H1 (cell line): ENCODE measurements around the gene NOX5. TPM values are rescaled to one million over a fixed set of nuclear protein-coding genes. Genes with fewer than 3 reads are reported as not detected.
"Not testable (repeated sequence)": the region's sequence is repeated elsewhere in the genome, so short reads cannot be mapped to it uniquely, and the experiment has no call there.

Source experiments
- CTCF ChIA-PET: fragments of 300-600 bp; sonication (Branson Sonifier 250); formaldehyde crosslinking; loops from one replicate; lab custom pipeline; 2021; ENCODE audit not compliant: partially characterized antibody; lab: Charles Lee
- POLR2A ChIA-PET: fragments of 300-600 bp; sonication (Branson Sonifier 250); formaldehyde crosslinking; loops from one replicate; lab custom pipeline; 2021; ENCODE audit warnings: inconsistent platforms; ENCODE audit not compliant: partially characterized antibody; lab: Charles Lee
- DNase-seq, 2 experiments: peaks; one replicate each; pipeline versions ENCODE4 v3.0.0 to v3.0.0-alpha.2; 2010 to 2022; ENCODE audit warnings: low spot score in 2 of 2, low read depth in 1 of 2, mixed read lengths in 1 of 2
- FAIRE-seq: peaks from 2 replicates; lab custom pipeline; 2011; peaks lifted over from hg19 to GRCh38; lab: Jason Lieb, UNC
- H2AFZ ChIP-seq: 2 replicates; pipeline ENCODE4 v1.8.1; 2012; ENCODE audit warnings: low read length, inconsistent platforms
- H2AK5ac ChIP-seq: 2 replicates; pipeline ENCODE4 v1.6.1; 2013; ENCODE audit warnings: low read depth, low read length
- H2BK120ac ChIP-seq: replicated peaks from 2 replicates; pipeline ENCODE3; 2013; ENCODE audit warnings: low read depth, low read length, inconsistent platforms
- H2BK12ac ChIP-seq: 2 replicates; pipeline ENCODE4 v1.6.1; 2013; ENCODE audit warnings: low read depth, low read length
- H2BK15ac ChIP-seq: 2 replicates; pipeline ENCODE4 v1.6.1; 2013; ENCODE audit warnings: low read length
- H2BK20ac ChIP-seq: 2 replicates; pipeline ENCODE4 v1.6.1; 2013; ENCODE audit warnings: low read length
- H2BK5ac ChIP-seq: 2 replicates; pipeline ENCODE4 v1.6.1; 2013; ENCODE audit warnings: low read depth, low read length
- H3K14ac ChIP-seq: 2 replicates; pipeline ENCODE4 v1.6.1; 2013; ENCODE audit warnings: inconsistent platforms; ENCODE audit not compliant: insufficient read length
- H3K18ac ChIP-seq: 2 replicates; pipeline ENCODE4 v1.6.1; 2013; ENCODE audit warnings: low read length; ENCODE audit errors: extremely low read depth
- H3K23ac ChIP-seq: 2 replicates; pipeline ENCODE4 v1.6.1; 2013; ENCODE audit warnings: inconsistent platforms; ENCODE audit not compliant: insufficient read length
- H3K23me2 ChIP-seq: 2 replicates; pipeline ENCODE4 v1.6.1; 2013; ENCODE audit warnings: low read depth, low read length
- H3K27ac ChIP-seq: 2 replicates; pipeline ENCODE4 v1.6.1; 2011; ENCODE audit warnings: low read depth, low read length, inconsistent platforms
- H3K27me3 ChIP-seq, 4 experiments: replicated peaks in 1 of 4; 1 replicate in 1 of 4; 2 replicates in 3 of 4; pipeline versions ENCODE4 v1.6.1 to v1.8.1; 2011 to 2013; ENCODE audit warnings: low read length in 3 of 4, mild to moderate bottlenecking in 3 of 4, inconsistent platforms in 2 of 4, mixed read lengths in 2 of 4, moderate library complexity in 1 of 4; ENCODE audit not compliant: control insufficient read depth in 3 of 4, insufficient read depth in 3 of 4; ENCODE audit errors: extremely low read depth in 1 of 4
- H3K36me3 ChIP-seq, 4 experiments: 2 replicates each; pipeline versions ENCODE4 v1.6.1 to v1.8.1; 2011 to 2013; ENCODE audit warnings: mild to moderate bottlenecking in 4 of 4, low read length in 3 of 4, moderate library complexity in 2 of 4, control low read depth in 1 of 4, inconsistent platforms in 1 of 4; ENCODE audit not compliant: insufficient read depth in 4 of 4, control insufficient read depth in 2 of 4
- H3K4ac ChIP-seq: replicated peaks from 2 replicates; pipeline ENCODE3; 2013; ENCODE audit warnings: low read length, low read depth, mixed read lengths, inconsistent platforms; ENCODE audit not compliant: insufficient read length
- H3K4me1 ChIP-seq, 4 experiments: replicated peaks in 1 of 4; 1 replicate in 1 of 4; 2 replicates in 3 of 4; pipeline versions ENCODE4 v1.6.1 to v1.8.1; 2011 to 2013; ENCODE audit warnings: low read length in 3 of 4, inconsistent platforms in 2 of 4, mixed read lengths in 1 of 4; ENCODE audit not compliant: insufficient read depth in 4 of 4, control insufficient read depth in 3 of 4
- H3K4me2 ChIP-seq, 2 experiments: 2 replicates each; pipeline versions ENCODE4 v1.6.1 to v1.8.1; 2011 to 2013; ENCODE audit warnings: low read depth in 2 of 2, low read length in 2 of 2, control low read depth in 1 of 2, inconsistent platforms in 1 of 2, mild to moderate bottlenecking in 1 of 2; ENCODE audit not compliant: insufficient read depth in 1 of 2
- H3K4me3 ChIP-seq, 4 experiments: fragments of 200-600, 300-600 bp in 1 of 4; sonication (generic), shearing (Covaris generic), sonication (Bioruptor Twin) in 1 of 4; 2 replicates each; pipeline versions ENCODE4 v1.5.1 to v1.8.1; 2011 to 2016; ENCODE audit warnings: low read length in 4 of 4, low read depth in 3 of 4, control low read depth in 2 of 4, inconsistent platforms in 2 of 4, mild to moderate bottlenecking in 2 of 4, mixed read lengths in 1 of 4, moderate library complexity in 1 of 4; ENCODE audit not compliant: insufficient read depth in 2 of 4; ENCODE audit errors: extremely low read depth in 1 of 4
- H3K56ac ChIP-seq: replicated peaks from 2 replicates; pipeline ENCODE3; 2013; ENCODE audit warnings: low read depth, mild to moderate bottlenecking, mixed read lengths, low read length, inconsistent platforms; ENCODE audit not compliant: insufficient read length
- H3K79me1 ChIP-seq: 2 replicates; pipeline ENCODE4 v1.6.1; 2013; ENCODE audit warnings: low read depth, low read length, control low read depth
- H3K79me2 ChIP-seq, 2 experiments: 2 replicates each; pipeline versions ENCODE4 v1.6.1 to v1.8.1; 2012 to 2013; ENCODE audit warnings: low read length in 2 of 2, mild to moderate bottlenecking in 2 of 2, inconsistent platforms in 1 of 2; ENCODE audit not compliant: insufficient read depth in 2 of 2, control insufficient read depth in 1 of 2
- H3K9ac ChIP-seq, 4 experiments: replicated peaks in 1 of 4; 1 replicate in 1 of 4; 2 replicates in 3 of 4; pipeline versions ENCODE4 v1.6.1 to v1.8.1; 2011 to 2013; ENCODE audit warnings: low read depth in 3 of 4, low read length in 3 of 4, control low read depth in 2 of 4, mild to moderate bottlenecking in 2 of 4, moderate library complexity in 2 of 4, inconsistent platforms in 1 of 4; ENCODE audit errors: extremely low read depth in 1 of 4
- H3K9me3 ChIP-seq, 2 experiments: 2 replicates each; pipeline versions ENCODE4 v1.6.1 to v1.8.1; 2012 to 2013; ENCODE audit warnings: mild to moderate bottlenecking in 2 of 2, moderate library complexity in 2 of 2, control low read depth in 1 of 2, inconsistent platforms in 1 of 2, low read depth in 1 of 2, low read length in 1 of 2, mixed read lengths in 1 of 2; ENCODE audit not compliant: insufficient read depth in 2 of 2
- H4K20me1 ChIP-seq, 2 experiments: replicated peaks in 1 of 2; 2 replicates each; pipeline versions ENCODE3 to v1.8.1; 2011 to 2013; ENCODE audit warnings: inconsistent platforms in 2 of 2, low read length in 2 of 2, mild to moderate bottlenecking in 1 of 2; ENCODE audit not compliant: insufficient read depth in 2 of 2, control insufficient read depth in 1 of 2
- H4K5ac ChIP-seq: 2 replicates; pipeline ENCODE4 v1.6.1; 2013; ENCODE audit warnings: low read length, low read depth, mixed read lengths, inconsistent platforms; ENCODE audit not compliant: insufficient read length
- H4K8ac ChIP-seq: 2 replicates; pipeline ENCODE4 v1.8.0; 2013; ENCODE audit warnings: mild to moderate bottlenecking, moderate library complexity, low read length, inconsistent platforms; ENCODE audit not compliant: insufficient read depth; ENCODE audit errors: extremely low read depth
- H4K91ac ChIP-seq: replicated peaks from 2 replicates; pipeline ENCODE3; 2013; ENCODE audit warnings: low read length, mixed read lengths, inconsistent platforms; ENCODE audit not compliant: insufficient read length
- WGBS, 2 experiments: shearing (Covaris generic) in 1 of 2; methylation state at CpG; one replicate each; pipeline versions ENCODE4 v1.1.6 to v1.1.7; 2013 to 2015; ENCODE audit warnings: low lambda C conversion rate in 2 of 2, mixed read lengths in 2 of 2, inconsistent platforms in 1 of 2, low coverage in 1 of 2, missing lambda C conversion rate in 1 of 2; ENCODE audit not compliant: insufficient replicate concordance in 2 of 2, insufficient coverage in 1 of 2, insufficient read length in 1 of 2; ENCODE audit errors: extremely low coverage in 1 of 2, missing lambda C conversion rate in 1 of 2; 5-methylcytosine and 5-hydroxymethylcytosine counted together
- polyA plus RNA-seq, 7 experiments: library from polyadenylated mRNA; depleted of rRNA in 3 of 7; stranded (reverse) in 5 of 7; unstranded in 2 of 7; fragments of >200 nt in 5 of 7; fragments of 200-250 nt in 2 of 7; gene quantifications; 1 replicate in 5 of 7; 2 replicates in 1 of 7; 4 replicates in 1 of 7; pipeline versions ENCODE4 v1.2.1 to v1.2.3, GENCODE V29; 2011 to 2013; ENCODE audit warnings: missing spikeins in 2 of 7, mixed read lengths in 2 of 7
- total RNA-seq: library from RNA; stranded (reverse); fragmentation: NEBNext Ultra II Directional; extraction: Animal tissue kit (Norgen Biotek cat#: 25700); gene quantifications from 2 replicates; pipeline ENCODE4 v1.2.1, GENCODE V29; 2021

NOX5 gene
- total and polyA plus RNA-seq, 2 of the 8 experiments (the other 6 are each of a cell fraction or from before 2014, with no cell fraction given) = under 0.01 TPM; not detected in 1

- FAIRE-seq, H4K5ac ChIP-seq, H2BK20ac ChIP-seq, DNase-seq, H3K4ac ChIP-seq, H2BK15ac ChIP-seq, H2BK5ac ChIP-seq, H3K4me3 ChIP-seq, H4K20me1 ChIP-seq, H3K4me1 ChIP-seq, H3K36me3 ChIP-seq, H3K23ac ChIP-seq, H3K4me2 ChIP-seq, H3K27ac ChIP-seq, H3K27me3 ChIP-seq, H3K56ac ChIP-seq, H2BK12ac ChIP-seq, H2AK5ac ChIP-seq, H4K91ac ChIP-seq, POLR2A ChIA-PET, H4K8ac ChIP-seq, H3K18ac ChIP-seq, H3K79me2 ChIP-seq, H2BK120ac ChIP-seq, H3K9ac ChIP-seq, H3K79me1 ChIP-seq, H2AFZ ChIP-seq, H3K23me2 ChIP-seq, H3K14ac ChIP-seq: not testable (repeated sequence)
- peaks cover 0 to 18% of the 10 kb centered on the region in 2 experiments; a peak in 3 of 4 replicates for H3K9me3 ChIP-seq
- CTCF ChIA-PET = interaction anchor here (0.8 to 1.4 kb wide), 3 partner anchors 19 to 43 kb away, joined by 3 read pairs; no protein-coding TSS in a partner anchor
- 96% methylated on average over 16 of the region's 26 CpGs; no CpG with 5 or more reads in 1 of the 2 experiments for WGBS, 2 experiments
Measured at GRCh38 chr15:68975651-68976160, 38.8 kb upstream of the NOX5 start.
